HUES6 (cell line): ENCODE data around the gene LHFPL2.

Experiments
- H3K27ac ChIP-seq: 2 replicates; pipeline ENCODE4 v1.7.0; 2013; ENCODE audit warnings: low read depth, mild to moderate bottlenecking, low read length, inconsistent platforms
- H3K27me3 ChIP-seq: 2 replicates; pipeline ENCODE4 v1.6.1; 2013; ENCODE audit warnings: low read length; ENCODE audit not compliant: control insufficient read depth, insufficient read depth
- H3K36me3 ChIP-seq: 2 replicates; pipeline ENCODE4 v1.6.1; 2013; ENCODE audit warnings: low read length; ENCODE audit not compliant: control insufficient read depth, insufficient read depth
- H3K4me1 ChIP-seq: 2 replicates; pipeline ENCODE4 v1.6.1; 2013; ENCODE audit warnings: low read length; ENCODE audit not compliant: control insufficient read depth, insufficient read depth
- H3K4me3 ChIP-seq: 2 replicates; pipeline ENCODE4 v1.5.1; 2013; ENCODE audit warnings: low read depth, low read length
- H3K9ac ChIP-seq: one replicate; pipeline ENCODE4 v1.6.1; 2013; ENCODE audit warnings: mild to moderate bottlenecking, low read length
- H3K9me3 ChIP-seq: 2 replicates; pipeline ENCODE4 v1.6.1; 2013; ENCODE audit warnings: low read depth, low read length; ENCODE audit not compliant: control insufficient read depth, insufficient read depth

Gene LHFPL2

DNA sequence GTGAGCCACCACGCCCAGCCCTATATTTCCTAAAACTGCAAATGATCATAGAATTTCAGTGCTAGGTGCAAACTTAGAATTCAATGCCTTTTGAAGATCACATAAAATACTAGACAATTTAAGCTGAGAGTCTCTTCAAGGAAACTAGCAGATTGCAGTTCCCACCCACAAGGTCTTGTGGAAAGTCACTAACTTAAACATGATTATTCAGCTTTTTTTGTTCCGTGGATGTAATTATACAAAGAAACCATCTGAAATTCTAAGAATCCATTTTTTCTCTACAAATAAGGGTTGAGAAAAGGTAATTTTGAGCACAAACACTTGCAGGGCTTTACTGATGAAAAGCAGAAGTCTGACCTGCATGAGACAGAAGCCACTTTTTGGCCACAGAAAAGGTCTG, 4.5 kb upstream of the LHFPL2 start:
- no peak overlapping the region for H3K27ac ChIP-seq
- peaks cover 10% of the 10 kb centered on the region for H3K4me1 ChIP-seq
- H3K9me3 ChIP-seq = no peaks in the 10 kb centered on the region
- H3K36me3 ChIP-seq = no peaks in the 10 kb centered on the region
- no peaks in the 10 kb centered on the region for H3K27me3 ChIP-seq
- H3K4me3 ChIP-seq = no peak overlapping the region
- H3K9ac ChIP-seq = no peak overlapping the region

- no peaks in the 10 kb centered on the region for H3K36me3 ChIP-seq
These were observed 2.9 kb upstream of the LHFPL2 start for GRCh38 chr5:78651468-78651867.

GRCh38 chr5:78650531-78650930, 2.0 kb upstream of the LHFPL2 start:
- Histone ChIP-seq H3K27ac (no peak overlapping the region), H3K9ac (no peak overlapping the region), H3K27me3 (no peaks in the 10 kb centered on the region)

More at GRCh38 chr5:78651468-78651867, 2.9 kb upstream of the LHFPL2 start:
- Histone ChIP-seq H3K9me3 (no peaks in the 10 kb centered on the region), H3K4me3 (no peak overlapping the region), H3K9ac (no peak overlapping the region), H3K27me3 (no peaks in the 10 kb centered on the region), H3K27ac (no peak overlapping the region), H3K4me1 (peaks cover 17% of the 10 kb centered on the region)

DNA sequence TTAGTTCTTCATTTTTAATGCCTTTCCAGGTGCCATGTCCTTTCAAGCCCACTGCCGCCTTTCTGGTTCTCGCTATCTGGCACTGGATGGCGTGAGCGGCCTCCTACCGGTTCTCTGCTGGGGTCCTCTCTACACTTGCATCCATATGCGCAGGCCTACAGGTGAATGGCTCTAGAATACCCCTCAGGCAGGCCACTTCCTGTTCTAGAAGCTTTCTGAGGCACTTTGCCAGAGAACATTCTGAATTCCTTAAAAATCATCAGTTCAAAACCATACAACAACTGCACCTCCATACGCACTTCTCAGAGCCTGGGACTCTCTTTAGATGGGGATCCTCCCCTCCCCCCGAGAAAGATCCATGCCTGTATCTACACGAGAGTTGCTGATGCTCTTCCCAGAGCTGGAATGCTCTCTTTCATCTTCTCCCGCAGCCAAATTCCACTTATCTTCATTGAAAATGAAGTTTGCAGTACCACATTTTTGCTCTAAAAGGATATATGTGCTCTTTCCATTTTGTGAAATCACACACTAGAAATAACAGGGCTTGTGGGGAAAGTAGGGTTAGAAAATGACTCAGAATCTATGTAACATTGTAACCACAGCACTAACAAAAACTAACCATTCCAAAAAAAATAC, 1.4 kb upstream of the LHFPL2 start:
- Histone ChIP-seq H3K9ac (no peak overlapping the region), H3K36me3 (no peaks in the 10 kb centered on the region), H3K27me3 (no peaks in the 10 kb centered on the region), H3K9me3 (no peaks in the 10 kb centered on the region), H3K27ac (no peak overlapping the region), H3K4me1 (peaks cover 22% of the 10 kb centered on the region), H3K4me3 (peak overlapping the region; percentile 89)

More at GRCh38 chr5:78650531-78650930, 2.0 kb upstream of the LHFPL2 start:
- Histone ChIP-seq H3K9me3 (no peaks in the 10 kb centered on the region), H3K36me3 (no peaks in the 10 kb centered on the region), H3K4me3 (no peak overlapping the region), H3K4me1 (peaks cover 22% of the 10 kb centered on the region)

GRCh38 chr5:78649211-78649695, 681 bp upstream of the LHFPL2 start:
- Histone ChIP-seq H3K36me3 (0 out of 2 replicates have a peak, but pooled peaks cover 5% of the 10 kb centered on the region), H3K27ac (peak overlapping the region; percentile 69; the same call in 1 of the 2 replicates), H3K9ac (peak overlapping the region; percentile 77), H3K27me3 (no peaks in the 10 kb centered on the region), H3K4me1 (peaks cover 22% of the 10 kb centered on the region), H3K4me3 (peak overlapping the region; percentile 89), H3K9me3 (no peaks in the 10 kb centered on the region)

DNA sequence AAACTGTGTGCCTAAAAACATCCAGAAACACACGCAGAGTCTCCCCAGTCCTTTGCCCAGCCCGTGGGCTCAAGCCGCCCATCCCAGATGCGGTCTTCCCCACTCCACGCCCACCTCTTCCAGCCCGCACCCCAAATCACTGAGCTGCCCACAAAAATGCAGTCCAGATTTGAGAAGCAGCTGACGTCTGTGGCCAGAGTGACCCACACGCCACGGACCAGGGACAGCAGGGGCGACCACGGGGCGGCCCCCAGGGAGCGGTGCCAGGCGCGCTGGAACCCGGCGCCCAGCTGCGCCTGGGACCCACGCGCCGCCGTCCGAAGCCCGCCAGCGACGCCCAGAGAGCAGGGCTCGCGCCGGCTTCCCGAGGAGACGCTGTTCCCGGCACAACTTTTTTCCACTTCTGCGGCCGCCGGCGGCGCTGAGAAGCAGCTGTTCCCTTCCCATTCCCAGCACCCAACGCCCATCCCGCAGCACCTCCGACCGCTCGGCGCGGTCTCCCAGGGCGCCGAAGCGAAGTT, 674 bp downstream of the LHFPL2 start:
- Histone ChIP-seq H3K4me3 (peak overlapping the region; percentile 89), H3K9ac (peak overlapping the region; percentile 83), H3K27ac (peak overlapping the region; percentile 38; the same call in 1 of the 2 replicates), H3K36me3 (0 out of 2 replicates have a peak, but pooled peaks cover 5% of the 10 kb centered on the region), H3K9me3 (no peaks in the 10 kb centered on the region), H3K4me1 (peaks cover 22% of the 10 kb centered on the region), H3K27me3 (no peaks in the 10 kb centered on the region)

DNA sequence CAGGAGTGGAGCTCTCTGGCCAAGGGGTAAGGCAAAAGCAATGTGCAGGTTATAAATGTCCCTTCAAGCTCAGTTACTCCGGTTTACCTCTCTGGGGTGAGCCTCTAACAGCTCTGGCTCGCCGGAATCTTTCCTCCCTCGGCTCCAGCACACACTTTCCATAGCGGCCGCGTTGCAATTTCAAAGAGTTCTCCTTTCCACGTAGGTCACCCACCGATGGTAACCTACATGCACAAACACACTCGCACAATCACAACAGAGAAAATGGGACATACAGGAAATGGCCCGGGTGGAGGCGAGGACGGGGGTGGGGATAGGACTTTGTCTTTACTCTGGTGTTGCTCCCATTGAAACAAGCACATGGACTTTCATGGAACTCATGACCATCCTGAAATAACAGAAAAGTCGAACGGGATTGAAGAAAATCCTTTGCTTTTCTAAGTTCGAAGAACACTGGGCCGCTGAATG, 1.2 kb downstream of the LHFPL2 start:
- H3K9ac ChIP-seq = peak overlapping the region; percentile 83
- peaks cover 22% of the 10 kb centered on the region for H3K4me1 ChIP-seq
- no peak overlapping the region; the same call in 1 of the 2 replicates for H3K27ac ChIP-seq
- peak overlapping the region; percentile 89 for H3K4me3 ChIP-seq
- no peaks in the 10 kb centered on the region for H3K27me3 ChIP-seq
- 0 out of 2 replicates have a peak, but pooled peaks cover 5% of the 10 kb centered on the region for H3K36me3 ChIP-seq
- no peaks in the 10 kb centered on the region for H3K9me3 ChIP-seq

DNA sequence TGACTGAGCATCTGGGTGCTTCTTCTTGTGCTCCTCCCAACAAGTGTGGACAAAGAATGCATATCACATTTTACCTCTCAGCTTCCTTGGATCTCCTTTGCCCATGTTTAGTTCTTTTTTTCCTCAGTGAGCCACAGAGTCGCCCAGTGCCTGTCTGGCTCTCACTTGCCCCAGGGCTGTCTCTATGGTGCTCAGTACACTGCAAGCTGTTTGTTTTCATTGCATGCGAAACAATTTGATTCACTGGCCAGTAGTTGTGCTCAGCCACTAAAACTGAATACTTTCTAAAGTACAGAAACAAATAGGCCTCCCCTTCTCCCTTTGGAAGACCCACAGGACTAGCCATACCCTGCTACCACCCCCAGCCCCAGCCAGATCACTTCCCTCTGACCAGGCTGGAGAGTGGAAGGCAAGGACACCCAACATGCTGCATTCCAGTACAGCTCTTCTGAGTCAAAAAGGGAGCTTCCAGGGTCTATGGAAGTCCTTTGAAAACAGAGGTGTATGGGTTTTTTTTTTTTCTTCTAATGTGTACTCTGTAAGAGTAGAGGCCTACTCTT, 3.8 kb downstream of the LHFPL2 start:
- Histone ChIP-seq H3K36me3 (0 out of 2 replicates have a peak, but pooled peaks cover 5% of the 10 kb centered on the region), H3K27ac (no peak overlapping the region), H3K9me3 (no peaks in the 10 kb centered on the region), H3K27me3 (no peaks in the 10 kb centered on the region), H3K4me3 (no peak overlapping the region), H3K9ac (no peak overlapping the region), H3K4me1 (peaks cover 28% of the 10 kb centered on the region)

GRCh38 chr5:78644129-78644528, 4.4 kb downstream of the LHFPL2 start:
- Histone ChIP-seq H3K27me3 (no peaks in the 10 kb centered on the region), H3K27ac (no peak overlapping the region), H3K9me3 (no peaks in the 10 kb centered on the region), H3K4me1 (peaks cover 33% of the 10 kb centered on the region), H3K4me3 (no peak overlapping the region), H3K9ac (no peak overlapping the region), H3K36me3 (0 out of 2 replicates have a peak, but pooled peaks cover 5% of the 10 kb centered on the region)

- Histone ChIP-seq H3K9me3 (no peaks in the 10 kb centered on the region), H3K9ac (no peak overlapping the region), H3K4me3 (no peak overlapping the region), H3K4me1 (peaks cover 42% of the 10 kb centered on the region), H3K27ac (no peak overlapping the region), H3K36me3 (0 out of 2 replicates have a peak, but pooled peaks cover 5% of the 10 kb centered on the region), H3K27me3 (no peaks in the 10 kb centered on the region)
These were observed 5.9 kb downstream of the LHFPL2 start for GRCh38 chr5:78642701-78643100.
